Right atrium auricular region (tissue), 2 donors: ENCODE measurements around the gene SLC22A23. TPM values are rescaled to one million over a fixed set of nuclear protein-coding genes. Genes with fewer than 3 reads are reported as not detected.

ENCODE experiments used
- DNase-seq: peaks from one replicate; pipeline ENCODE4 v3.0.0-alpha.2; 2019; ENCODE audit warnings: low spot score
- H3K27ac ChIP-seq, 2 donors: fragments of 200-600 bp; sonication (generic); 1 replicate in 1 of 2; 2 replicates in 1 of 2; pipeline ENCODE4 v1.5.1; 2016 to 2019
- H3K27me3 ChIP-seq, 2 donors: fragments of 200-600 bp; sonication (generic); one replicate each; pipeline versions ENCODE4 v1.5.1 to v1.6.0; 2017 to 2019
- H3K36me3 ChIP-seq: fragments of 200-600 bp; sonication (generic); one replicate; pipeline ENCODE4 v1.5.1; 2016
- H3K4me1 ChIP-seq, 2 donors: fragments of 200-600 bp; sonication (generic); one replicate each; pipeline versions ENCODE4 v1.5.1 to v1.6.0; 2017 to 2019
- H3K4me3 ChIP-seq, 2 donors: fragments of 200-600 bp; sonication (generic); 1 replicate in 1 of 2; 2 replicates in 1 of 2; pipeline ENCODE4 v1.5.1; 2017 to 2019; ENCODE audit warnings: mild to moderate bottlenecking in 1 of 2, moderate library complexity in 1 of 2
- H3K9me3 ChIP-seq, 2 donors: fragments of 200-600 bp; sonication (generic); one replicate each; pipeline ENCODE4 v1.5.1; 2019
- total RNA-seq, 2 donors: library from RNA; depleted of rRNA; stranded (reverse); fragments of >200 nt; gene quantifications; one replicate each; pipeline ENCODE4 v1.1.0, GENCODE V29; 2016
- TF ChIP-seq, protein P1 (sequence below), 2 donors: fragments of 200-600 bp; sonication (generic); IDR thresholded peaks; one replicate each; pipeline ENCODE4 v1.5.1; 2019; ENCODE audit warnings: antibody characterized with exemption in 2 of 2

Gene SLC22A23
- total RNA-seq, 2 donors from 2014 or later, result 2.9 to 7.2 TPM

GRCh38 chr6:3328796-3329195 is 128.1 kb downstream of the SLC22A23 start:
- Histone ChIP-seq H3K27ac (no peak overlapping the region), H3K4me1 (peaks cover 0 to 16% of the 10 kb centered on the region in 2 donors), H3K9me3 (no peaks in the 10 kb centered on the region), H3K27me3 (no peaks in the 10 kb centered on the region), H3K36me3 (no peaks in the 10 kb centered on the region), H3K4me3 (no peak overlapping the region)
- TF ChIP-seq, protein P1, sequence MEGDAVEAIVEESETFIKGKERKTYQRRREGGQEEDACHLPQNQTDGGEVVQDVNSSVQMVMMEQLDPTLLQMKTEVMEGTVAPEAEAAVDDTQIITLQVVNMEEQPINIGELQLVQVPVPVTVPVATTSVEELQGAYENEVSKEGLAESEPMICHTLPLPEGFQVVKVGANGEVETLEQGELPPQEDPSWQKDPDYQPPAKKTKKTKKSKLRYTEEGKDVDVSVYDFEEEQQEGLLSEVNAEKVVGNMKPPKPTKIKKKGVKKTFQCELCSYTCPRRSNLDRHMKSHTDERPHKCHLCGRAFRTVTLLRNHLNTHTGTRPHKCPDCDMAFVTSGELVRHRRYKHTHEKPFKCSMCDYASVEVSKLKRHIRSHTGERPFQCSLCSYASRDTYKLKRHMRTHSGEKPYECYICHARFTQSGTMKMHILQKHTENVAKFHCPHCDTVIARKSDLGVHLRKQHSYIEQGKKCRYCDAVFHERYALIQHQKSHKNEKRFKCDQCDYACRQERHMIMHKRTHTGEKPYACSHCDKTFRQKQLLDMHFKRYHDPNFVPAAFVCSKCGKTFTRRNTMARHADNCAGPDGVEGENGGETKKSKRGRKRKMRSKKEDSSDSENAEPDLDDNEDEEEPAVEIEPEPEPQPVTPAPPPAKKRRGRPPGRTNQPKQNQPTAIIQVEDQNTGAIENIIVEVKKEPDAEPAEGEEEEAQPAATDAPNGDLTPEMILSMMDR (IDR thresholded peaks at IDR 0.05), result no peak
- DNase-seq, result no peak

- H3K27ac ChIP-seq, result no peak overlapping the region
- TF ChIP-seq, protein P1 (IDR thresholded peaks at IDR 0.05), result no peak
- H3K36me3 ChIP-seq, result no peaks in the 10 kb centered on the region
- no peak for DNase-seq
- H3K4me3 ChIP-seq, result no peak overlapping the region
- no peaks in the 10 kb centered on the region for H3K27me3 ChIP-seq
- H3K4me1 ChIP-seq, result peaks cover 0 to 16% of the 10 kb centered on the region in 2 donors
- H3K9me3 ChIP-seq, result no peaks in the 10 kb centered on the region
Measured at GRCh38 chr6:3328145-3328544, 128.7 kb downstream of the SLC22A23 start.

- Histone ChIP-seq H3K36me3 (no peaks in the 10 kb centered on the region), H3K27me3 (no peaks in the 10 kb centered on the region), H3K27ac (no peak overlapping the region), H3K4me1 (peaks cover 0 to 16% of the 10 kb centered on the region in 2 donors), H3K4me3 (no peak overlapping the region), H3K9me3 (no peaks in the 10 kb centered on the region)
- no peak for DNase-seq
- TF ChIP-seq, protein P1 (IDR thresholded peaks at IDR 0.05), result no peak
Measured at GRCh38 chr6:3327403-3327802, 129.4 kb downstream of the SLC22A23 start.

DNA sequence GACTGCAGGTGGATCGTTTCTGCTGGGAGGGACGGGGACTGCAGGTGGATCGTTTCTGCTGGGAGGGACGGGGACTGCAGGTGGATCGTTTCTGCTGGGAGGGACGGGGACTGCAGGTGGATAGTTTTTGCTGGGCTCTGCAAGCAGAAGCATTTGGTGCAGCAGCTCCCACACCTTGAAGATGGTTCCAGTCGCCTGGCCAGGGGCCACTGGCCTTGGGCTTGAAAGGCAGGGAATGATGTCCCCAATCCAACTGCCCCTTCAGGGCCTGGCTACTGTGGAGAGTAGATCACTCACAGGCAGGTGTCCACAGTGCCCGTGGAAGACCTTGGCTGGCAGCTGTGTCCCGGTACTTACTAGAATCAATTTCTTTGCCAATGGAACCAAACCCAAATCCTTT is 129.9 kb downstream of the SLC22A23 start:
- Histone ChIP-seq H3K27ac (no peak overlapping the region), H3K36me3 (no peaks in the 10 kb centered on the region), H3K27me3 (no peaks in the 10 kb centered on the region), H3K9me3 (no peaks in the 10 kb centered on the region), H3K4me1 (peaks cover 0 to 16% of the 10 kb centered on the region in 2 donors), H3K4me3 (no peak overlapping the region)
- DNase-seq, result no peak
- TF ChIP-seq, protein P1 (IDR thresholded peaks at IDR 0.05), result no peak

- Histone ChIP-seq H3K27ac (no peak overlapping the region), H3K4me3 (no peak overlapping the region), H3K9me3 (no peaks in the 10 kb centered on the region), H3K4me1 (peaks cover 0 to 16% of the 10 kb centered on the region in 2 donors), H3K27me3 (no peaks in the 10 kb centered on the region), H3K36me3 (no peaks in the 10 kb centered on the region)
- DNase-seq, result no peak
- TF ChIP-seq, protein P1 (IDR thresholded peaks at IDR 0.05), result no peak
Measured at GRCh38 chr6:3326184-3326971, 130.5 kb downstream of the SLC22A23 start.
